ENCODE results near the gene PCSK5. TPM values are rescaled to one million over a fixed set of nuclear protein-coding genes. Genes with fewer than 3 reads are reported as not detected.

PCSK5 gene
- total RNA-seq, 2 experiments from 2014 or later, result 3.0 to 3.1 TPM

GRCh38 chr9:76401176-76401575 lies 510.7 kb downstream of the PCSK5 start:
- CTCF ChIA-PET, result interaction anchor here (0.6 to 1.6 kb wide), 6 partner anchors 16 to 1136 kb away, joined by 3 to 4 read pairs (median 3); no protein-coding TSS in a partner anchor
- intact Hi-C loops (cut with DNase I, micrococcal nuclease), result loop anchor here in 1 of 2 experiments (5.0 kb wide), 1 partner anchor 116 kb away; no protein-coding TSS in a partner anchor
- no peak for ATAC-seq
- Mint-ChIP-seq H3K27ac (no peak overlapping the region), H3K4me1 (peaks cover 11% of the 10 kb centered on the region), H3K9me3 (ENCODE audit: low read depth) (no peaks in the 10 kb centered on the region), H3K4me3 (no peak overlapping the region), H3K27me3 (no peaks in the 10 kb centered on the region), H3K36me3 (ENCODE audit: low read depth) (no peaks in the 10 kb centered on the region)
- no peak for DNase-seq
- POLR2A ChIA-PET, result no interaction called here

- no peaks in the 10 kb centered on the region for H3K9me3 Mint-ChIP-seq (ENCODE audit: low read depth)
- H3K4me3 Mint-ChIP-seq, result no peak overlapping the region
- H3K27ac Mint-ChIP-seq, result no peak overlapping the region
- ATAC-seq, result no peak
- H3K36me3 Mint-ChIP-seq (ENCODE audit: low read depth), result no peaks in the 10 kb centered on the region
- H3K27me3 Mint-ChIP-seq, result no peaks in the 10 kb centered on the region
- H3K4me1 Mint-ChIP-seq, result peaks cover 11% of the 10 kb centered on the region
- POLR2A ChIA-PET, result no interaction called here
- intact Hi-C loops (cut with DNase I, micrococcal nuclease), result loop anchor here in 1 of 2 experiments (5.0 kb wide), 1 partner anchor 116 kb away; no protein-coding TSS in a partner anchor
- DNase-seq, result no peak
- CTCF ChIA-PET, result interaction anchor here (0.6 to 1.6 kb wide), 6 partner anchors 16 to 303 kb away, joined by 3 to 5 read pairs (median 3); no protein-coding TSS in a partner anchor
Measured at GRCh38 chr9:76401580-76402354, 511.3 kb downstream of the PCSK5 start.

- H3K4me3 Mint-ChIP-seq, result peak overlapping the region; percentile 16
- peaks cover 11% of the 10 kb centered on the region for H3K4me1 Mint-ChIP-seq
- intact Hi-C loops (cut with DNase I, micrococcal nuclease), result loop anchor here (1.0 to 5.0 kb wide), 7 partner anchors 9 to 301 kb away; partner anchors contain the start of genes GCNT1 (in 1 of the 2) and RFK (in 1 of the 2)
Measured at GRCh38 chr9:76403352-76403751, 512.9 kb downstream of the PCSK5 start.

GRCh38 chr9:76404401-76404800 lies 513.9 kb downstream of the PCSK5 start:
- POLR2A ChIA-PET, result no interaction called here
- DNase-seq (no peak), ATAC-seq (no peak)
- Mint-ChIP-seq H3K27me3 (no peaks in the 10 kb centered on the region), H3K9me3 (ENCODE audit: low read depth) (no peaks in the 10 kb centered on the region), H3K36me3 (ENCODE audit: low read depth) (no peaks in the 10 kb centered on the region), H3K4me3 (no peak overlapping the region), H3K4me1 (peaks cover 11% of the 10 kb centered on the region), H3K27ac (no peak overlapping the region)
- CTCF ChIA-PET, result interaction anchor here (0.7 to 1.7 kb wide), 5 partner anchors 12 to 254 kb away, joined by 3 to 6 read pairs (median 3); no protein-coding TSS in a partner anchor
- intact Hi-C loops (cut with DNase I, micrococcal nuclease), result loop anchor here in 1 of 2 experiments (5.0 kb wide), 1 partner anchor 113 kb away; no protein-coding TSS in a partner anchor

More at GRCh38 chr9:76403352-76403751, 512.9 kb downstream of the PCSK5 start:
- ATAC-seq, result peak; percentile 94
- H3K9me3 Mint-ChIP-seq (ENCODE audit: low read depth), result no peaks in the 10 kb centered on the region
- no peaks in the 10 kb centered on the region for H3K27me3 Mint-ChIP-seq
- POLR2A ChIA-PET, result no interaction called here
- CTCF ChIA-PET, result interaction anchor here (0.8 kb wide), 1 partner anchor 255 kb away, joined by 3 read pairs; no protein-coding TSS in a partner anchor
- H3K27ac Mint-ChIP-seq, result peak overlapping the region; percentile 62
- peak; percentile 30 for DNase-seq
- no peaks in the 10 kb centered on the region for H3K36me3 Mint-ChIP-seq (ENCODE audit: low read depth)

- CTCF ChIA-PET, result interaction anchor here (1.5 to 1.7 kb wide), 2 partner anchors 12 to 15 kb away, joined by 6 read pairs; no protein-coding TSS in a partner anchor
Measured at GRCh38 chr9:76405340-76405739, 514.9 kb downstream of the PCSK5 start.

GRCh38 chr9:76405868-76406267 lies 515.4 kb downstream of the PCSK5 start:
- Mint-ChIP-seq H3K27me3 (no peaks in the 10 kb centered on the region), H3K4me3 (no peak overlapping the region), H3K36me3 (ENCODE audit: low read depth) (no peaks in the 10 kb centered on the region), H3K4me1 (peaks cover 11% of the 10 kb centered on the region), H3K9me3 (ENCODE audit: low read depth) (no peaks in the 10 kb centered on the region), H3K27ac (no peak overlapping the region)
- intact Hi-C loops (cut with DNase I, micrococcal nuclease), result no loop called here
- DNase-seq (no peak), ATAC-seq (no peak)
- POLR2A ChIA-PET, result no interaction called here
- CTCF ChIA-PET, result no interaction called here

More at GRCh38 chr9:76405340-76405739, 514.9 kb downstream of the PCSK5 start:
- ATAC-seq (no peak), DNase-seq (no peak)
- H3K4me1 Mint-ChIP-seq, result peaks cover 11% of the 10 kb centered on the region
- H3K27ac Mint-ChIP-seq, result no peak overlapping the region
- no peak overlapping the region for H3K4me3 Mint-ChIP-seq
- H3K36me3 Mint-ChIP-seq (ENCODE audit: low read depth), result no peaks in the 10 kb centered on the region
- POLR2A ChIA-PET, result no interaction called here
- no peaks in the 10 kb centered on the region for H3K9me3 Mint-ChIP-seq (ENCODE audit: low read depth)
- no peaks in the 10 kb centered on the region for H3K27me3 Mint-ChIP-seq
- intact Hi-C loops (cut with DNase I, micrococcal nuclease), result no loop called here

All from activated CD4-positive, alpha-beta T cell treated with anti-CD3 and anti-CD28 coated beads for 36 hours (primary cell).